ENCODE data around the gene VAC14. TPM values are rescaled to one million over a fixed set of nuclear protein-coding genes. Genes with fewer than 3 reads are reported as not detected.

Gene VAC14
- total RNA-seq, 1 experiment from 2014 or later: 65.5 TPM

GRCh38 chr16:70710422-70711210, 90.3 kb downstream of the VAC14 start:
- ChIA-PET POLR2A (ENCODE audit: unreplicated experiment) (no interaction called here), CTCF (no interaction called here)
- H3K9ac ChIP-seq (ENCODE audit: low read length): no peak overlapping the region
- no peak overlapping the region for H2AFZ ChIP-seq (ENCODE audit: low read length)
- DNase-seq (no peak), ATAC-seq (no peak)
- intact Hi-C loops (cut with micrococcal nuclease): no loop called here
- no peaks in the 10 kb centered on the region for H3K36me3 ChIP-seq (ENCODE audit: low read depth, low read length)
- no peaks in the 10 kb centered on the region for H3K27me3 ChIP-seq (ENCODE audit: low read length)
- no peaks in the 10 kb centered on the region for H3K9me2 ChIP-seq (replicated peaks; ENCODE audit: low read length)
- H3K27ac ChIP-seq (ENCODE audit: low read length): no peak overlapping the region
- H4K20me1 ChIP-seq (ENCODE audit: low read length): no peaks in the 10 kb centered on the region
- peaks cover 35% of the 10 kb centered on the region for H3K4me1 ChIP-seq (ENCODE audit: insufficient read depth, low read length)
- no peaks in the 10 kb centered on the region for H3F3A ChIP-seq (ENCODE audit: low read length, unreplicated experiment)
- H3K79me2 ChIP-seq (ENCODE audit: low read length): no peaks in the 10 kb centered on the region
- no TSS peak for BruUV-seq (replicated peaks)
- H3K4me3 ChIP-seq (ENCODE audit: low read length): no peak overlapping the region
- TF ChIP-seq EZH2phosphoT487 (IDR thresholded peaks at IDR 0.05; ENCODE audit: borderline replicate concordance, low read length) (no peak), EZH2 (IDR thresholded peaks at IDR 0.05; ENCODE audit: low read length, unreplicated experiment) (no peak)
- TF ChIP-seq, protein P1, sequence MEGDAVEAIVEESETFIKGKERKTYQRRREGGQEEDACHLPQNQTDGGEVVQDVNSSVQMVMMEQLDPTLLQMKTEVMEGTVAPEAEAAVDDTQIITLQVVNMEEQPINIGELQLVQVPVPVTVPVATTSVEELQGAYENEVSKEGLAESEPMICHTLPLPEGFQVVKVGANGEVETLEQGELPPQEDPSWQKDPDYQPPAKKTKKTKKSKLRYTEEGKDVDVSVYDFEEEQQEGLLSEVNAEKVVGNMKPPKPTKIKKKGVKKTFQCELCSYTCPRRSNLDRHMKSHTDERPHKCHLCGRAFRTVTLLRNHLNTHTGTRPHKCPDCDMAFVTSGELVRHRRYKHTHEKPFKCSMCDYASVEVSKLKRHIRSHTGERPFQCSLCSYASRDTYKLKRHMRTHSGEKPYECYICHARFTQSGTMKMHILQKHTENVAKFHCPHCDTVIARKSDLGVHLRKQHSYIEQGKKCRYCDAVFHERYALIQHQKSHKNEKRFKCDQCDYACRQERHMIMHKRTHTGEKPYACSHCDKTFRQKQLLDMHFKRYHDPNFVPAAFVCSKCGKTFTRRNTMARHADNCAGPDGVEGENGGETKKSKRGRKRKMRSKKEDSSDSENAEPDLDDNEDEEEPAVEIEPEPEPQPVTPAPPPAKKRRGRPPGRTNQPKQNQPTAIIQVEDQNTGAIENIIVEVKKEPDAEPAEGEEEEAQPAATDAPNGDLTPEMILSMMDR (conservative IDR thresholded peaks at IDR 0.05; ENCODE audit: low read depth, low read length): no peak
- no peaks in the 10 kb centered on the region for H3K9me3 ChIP-seq (ENCODE audit: low read length)
- no peak overlapping the region for H3K4me2 ChIP-seq (ENCODE audit: low read length)

DNA sequence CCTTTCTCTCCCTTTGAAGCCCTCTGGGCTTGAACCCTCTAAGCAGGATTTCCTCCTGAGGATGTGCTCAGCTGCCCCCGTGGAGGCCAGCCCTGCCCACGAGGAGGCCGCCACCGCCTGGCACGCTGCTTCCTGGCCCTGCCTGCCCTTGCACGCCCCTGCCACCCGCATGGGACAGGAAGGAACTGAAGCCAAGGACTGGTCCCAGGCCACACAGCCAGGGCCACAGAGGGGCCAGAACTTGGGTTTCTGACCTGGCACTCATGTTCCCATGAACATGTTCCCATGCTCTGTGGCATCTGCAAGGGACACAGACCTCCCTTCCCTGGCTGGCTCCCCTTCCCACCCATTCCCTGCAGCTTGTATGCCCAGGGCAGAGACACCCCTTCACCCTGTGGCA, 91.0 kb downstream of the VAC14 start:
- Histone ChIP-seq H3K4me3 (ENCODE audit: low read length) (no peak overlapping the region), H3K79me2 (ENCODE audit: low read length) (no peaks in the 10 kb centered on the region), H2AFZ (ENCODE audit: low read length) (no peak overlapping the region), H3K27me3 (ENCODE audit: low read length) (no peaks in the 10 kb centered on the region), H3K36me3 (ENCODE audit: low read depth, low read length) (no peaks in the 10 kb centered on the region), H3F3A (ENCODE audit: low read length, unreplicated experiment) (no peaks in the 10 kb centered on the region), H4K20me1 (ENCODE audit: low read length) (no peaks in the 10 kb centered on the region), H3K4me2 (ENCODE audit: low read length) (no peak overlapping the region), H3K9me3 (ENCODE audit: low read length) (no peaks in the 10 kb centered on the region), H3K27ac (ENCODE audit: low read length) (no peak overlapping the region), H3K9me2 (replicated peaks; ENCODE audit: low read length) (no peaks in the 10 kb centered on the region), H3K9ac (ENCODE audit: low read length) (no peak overlapping the region), H3K4me1 (ENCODE audit: insufficient read depth, low read length) (peaks cover 30% of the 10 kb centered on the region)
- TF ChIP-seq, protein P1 (conservative IDR thresholded peaks at IDR 0.05; ENCODE audit: low read depth, low read length): no peak
- TF ChIP-seq EZH2phosphoT487 (IDR thresholded peaks at IDR 0.05; ENCODE audit: borderline replicate concordance, low read length) (no peak), EZH2 (IDR thresholded peaks at IDR 0.05; ENCODE audit: low read length, unreplicated experiment) (no peak)
- DNase-seq: no peak
- BruUV-seq (replicated peaks): no TSS peak
- intact Hi-C loops (cut with micrococcal nuclease): no loop called here
- no peak for ATAC-seq
- ChIA-PET CTCF (no interaction called here), POLR2A (ENCODE audit: unreplicated experiment) (no interaction called here)

DNA sequence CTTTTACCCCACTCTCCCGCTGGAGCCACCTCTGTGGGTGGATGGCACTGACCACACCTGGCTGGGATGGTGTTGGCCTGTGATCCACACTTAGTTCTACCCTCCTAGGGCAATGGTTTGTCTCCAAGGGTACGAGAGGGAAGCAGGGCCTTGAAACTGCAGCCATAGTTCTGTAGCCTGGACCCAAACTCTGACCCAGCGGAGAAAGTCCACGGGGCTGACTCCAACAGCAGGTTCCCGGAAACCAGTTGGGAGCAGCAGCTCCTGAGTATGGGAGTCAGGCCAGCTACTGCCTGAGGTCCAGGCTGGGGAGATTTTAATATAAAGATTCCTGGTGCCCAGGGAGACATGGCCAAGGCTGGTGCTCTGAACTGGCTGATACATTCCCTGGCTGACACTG, 91.5 kb downstream of the VAC14 start:
- no peaks in the 10 kb centered on the region for H3K36me3 ChIP-seq (ENCODE audit: low read depth, low read length)
- H3K4me1 ChIP-seq (ENCODE audit: insufficient read depth, low read length): peaks cover 25% of the 10 kb centered on the region
- intact Hi-C loops (cut with micrococcal nuclease): no loop called here
- H2AFZ ChIP-seq (ENCODE audit: low read length): no peak overlapping the region
- ATAC-seq: no peak
- CTCF ChIA-PET: no interaction called here
- no peaks in the 10 kb centered on the region for H3K79me2 ChIP-seq (ENCODE audit: low read length)
- no peaks in the 10 kb centered on the region for H3F3A ChIP-seq (ENCODE audit: low read length, unreplicated experiment)
- DNase-seq: no peak
- no peak overlapping the region for H3K27ac ChIP-seq (ENCODE audit: low read length)
- no peaks in the 10 kb centered on the region for H3K9me2 ChIP-seq (replicated peaks; ENCODE audit: low read length)
- TF ChIP-seq, protein P1 (conservative IDR thresholded peaks at IDR 0.05; ENCODE audit: low read depth, low read length): no peak
- BruUV-seq (replicated peaks): no TSS peak
- no peaks in the 10 kb centered on the region for H3K9me3 ChIP-seq (ENCODE audit: low read length)
- no peak overlapping the region for H3K4me3 ChIP-seq (ENCODE audit: low read length)
- H3K4me2 ChIP-seq (ENCODE audit: low read length): no peak overlapping the region
- no peaks in the 10 kb centered on the region for H3K27me3 ChIP-seq (ENCODE audit: low read length)
- H3K9ac ChIP-seq (ENCODE audit: low read length): no peak overlapping the region
- no peaks in the 10 kb centered on the region for H4K20me1 ChIP-seq (ENCODE audit: low read length)
- POLR2A ChIA-PET (ENCODE audit: unreplicated experiment): no interaction called here
